Measurements from ENCODE around the gene CCN2.

DNA sequence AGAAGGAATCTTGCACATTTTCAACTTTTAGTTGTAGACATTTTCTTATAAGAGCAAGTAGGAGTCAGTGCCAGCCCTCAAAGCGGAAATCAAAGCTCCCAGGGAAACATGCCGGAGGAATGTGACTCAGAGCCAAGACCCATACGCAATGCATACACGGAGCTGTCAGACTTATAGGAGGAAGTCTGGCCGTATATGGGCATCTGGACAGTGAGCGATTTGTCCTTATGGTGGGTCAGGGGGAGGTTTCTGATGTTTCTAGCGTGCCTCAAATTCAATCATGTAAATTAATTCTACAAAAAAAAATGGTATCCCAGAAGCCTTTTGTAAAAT, 3.6 kb upstream of the CCN2 start:
- TF ChIP-seq, protein P1, sequence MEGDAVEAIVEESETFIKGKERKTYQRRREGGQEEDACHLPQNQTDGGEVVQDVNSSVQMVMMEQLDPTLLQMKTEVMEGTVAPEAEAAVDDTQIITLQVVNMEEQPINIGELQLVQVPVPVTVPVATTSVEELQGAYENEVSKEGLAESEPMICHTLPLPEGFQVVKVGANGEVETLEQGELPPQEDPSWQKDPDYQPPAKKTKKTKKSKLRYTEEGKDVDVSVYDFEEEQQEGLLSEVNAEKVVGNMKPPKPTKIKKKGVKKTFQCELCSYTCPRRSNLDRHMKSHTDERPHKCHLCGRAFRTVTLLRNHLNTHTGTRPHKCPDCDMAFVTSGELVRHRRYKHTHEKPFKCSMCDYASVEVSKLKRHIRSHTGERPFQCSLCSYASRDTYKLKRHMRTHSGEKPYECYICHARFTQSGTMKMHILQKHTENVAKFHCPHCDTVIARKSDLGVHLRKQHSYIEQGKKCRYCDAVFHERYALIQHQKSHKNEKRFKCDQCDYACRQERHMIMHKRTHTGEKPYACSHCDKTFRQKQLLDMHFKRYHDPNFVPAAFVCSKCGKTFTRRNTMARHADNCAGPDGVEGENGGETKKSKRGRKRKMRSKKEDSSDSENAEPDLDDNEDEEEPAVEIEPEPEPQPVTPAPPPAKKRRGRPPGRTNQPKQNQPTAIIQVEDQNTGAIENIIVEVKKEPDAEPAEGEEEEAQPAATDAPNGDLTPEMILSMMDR (IDR thresholded peaks at IDR 0.05 in 4 of 5, conservative IDR thresholded peaks at IDR 0.05 in 1 of 5) = no peak
- no peak for TF ChIP-seq POLR2A (IDR thresholded peaks at IDR 0.05)
